ENCODE measurements around the gene TGFB1I1. TPM values are rescaled to one million over a fixed set of nuclear protein-coding genes. Genes with fewer than 3 reads are reported as not detected.

TGFB1I1 gene
- total RNA-seq, 1 donor from 2014 or later, result 2.0 TPM

Other genes with a start within 250 kb of the TGFB1I1 start
- gene ITGAM, start 212.2 kb upstream of the TGFB1I1 start, total RNA-seq, result 2.0 TPM
- 0.98 TPM for gene ITGAX, start 117.0 kb upstream of the TGFB1I1 start, total RNA-seq
- gene ITGAD, start 78.8 kb upstream of the TGFB1I1 start, total RNA-seq, result not detected
- gene COX6A2, start 43.8 kb upstream of the TGFB1I1 start, total RNA-seq, result not detected
- gene ZNF843, start 29.4 kb upstream of the TGFB1I1 start, total RNA-seq, result 1.2 TPM
- 6.9 TPM for gene ARMC5, start 12.7 kb upstream of the TGFB1I1 start, total RNA-seq
- gene SLC5A2, start 11.0 kb downstream of the TGFB1I1 start, total RNA-seq, result 1.5 TPM
- gene RUSF1, start 36.2 kb downstream of the TGFB1I1 start, total RNA-seq, result 33.2 TPM
- 4.9 TPM for gene AHSP, start 55.7 kb downstream of the TGFB1I1 start, total RNA-seq